Measurements from ENCODE around the gene SOAT2.
"Not testable (repeated sequence)": the region's sequence is repeated elsewhere in the genome, so short reads cannot be mapped to it uniquely, and the experiment has no call there.

Gene SOAT2

GRCh38 chr12:53099071-53099882 is 4.0 kb upstream of the SOAT2 start:
- H3K27ac ChIP-seq (ENCODE audit: low read length): peak overlapping the region; percentile 80
- H3K4me1 ChIP-seq (ENCODE audit: control insufficient read depth, insufficient read depth, low read length): peaks cover 36% of the 10 kb centered on the region
- H3K9me3 ChIP-seq (ENCODE audit: control insufficient read depth in 2 of 2, low read length in 2 of 2): no peaks in the 10 kb centered on the region
- H3K9ac ChIP-seq (ENCODE audit: low read length in 2 of 2): peak overlapping the region; percentile 58 to 62
- H3K36me3 ChIP-seq (ENCODE audit: control insufficient read depth in 2 of 2, insufficient read depth in 2 of 2, low read length in 2 of 2): peaks cover 0 to 5% of the 10 kb centered on the region in 2 donors
- no peaks in the 10 kb centered on the region for H3K27me3 ChIP-seq (ENCODE audit: control insufficient read depth in 1 of 2, insufficient read depth in 2 of 2, low read length in 2 of 2)
- H3K4me3 ChIP-seq (ENCODE audit: low read length in 2 of 2): peak overlapping the region; percentile 40 to 85

GRCh38 chr12:53100466-53101151 is 2.7 kb upstream of the SOAT2 start:
- H3K4me3 ChIP-seq (ENCODE audit: low read length in 2 of 2): peak overlapping the region in 1 of 2 donors; percentile 15
- H3K9me3 ChIP-seq (ENCODE audit: control insufficient read depth in 2 of 2, low read length in 2 of 2): no peaks in the 10 kb centered on the region
- H3K9ac ChIP-seq (ENCODE audit: low read length in 2 of 2): no peak overlapping the region
- no peak overlapping the region for H3K27ac ChIP-seq (ENCODE audit: low read length)
- no peaks in the 10 kb centered on the region for H3K27me3 ChIP-seq (ENCODE audit: control insufficient read depth in 1 of 2, insufficient read depth in 2 of 2, low read length in 2 of 2)
- H3K4me1 ChIP-seq (ENCODE audit: control insufficient read depth, insufficient read depth, low read length): peaks cover 35% of the 10 kb centered on the region
- peaks cover 0 to 5% of the 10 kb centered on the region in 2 donors for H3K36me3 ChIP-seq (ENCODE audit: control insufficient read depth in 2 of 2, insufficient read depth in 2 of 2, low read length in 2 of 2)

- no peak overlapping the region for H3K4me3 ChIP-seq (ENCODE audit: low read length in 2 of 2)
- no peaks in the 10 kb centered on the region for H3K27me3 ChIP-seq (ENCODE audit: control insufficient read depth in 1 of 2, insufficient read depth in 2 of 2, low read length in 2 of 2)
- peaks cover 0 to 5% of the 10 kb centered on the region in 2 donors for H3K36me3 ChIP-seq (ENCODE audit: control insufficient read depth in 2 of 2, insufficient read depth in 2 of 2, low read length in 2 of 2)
- peaks cover 32% of the 10 kb centered on the region for H3K4me1 ChIP-seq (ENCODE audit: control insufficient read depth, insufficient read depth, low read length)
- no peak overlapping the region for H3K9ac ChIP-seq (ENCODE audit: low read length in 2 of 2)
- H3K27ac ChIP-seq (ENCODE audit: low read length): no peak overlapping the region
- H3K9me3 ChIP-seq (ENCODE audit: control insufficient read depth in 2 of 2, low read length in 2 of 2): no peaks in the 10 kb centered on the region
These were observed 2.0 kb upstream of the SOAT2 start for GRCh38 chr12:53101266-53101665.

- Histone ChIP-seq H3K9ac (ENCODE audit: low read length in 2 of 2) (no peak overlapping the region), H3K4me3 (ENCODE audit: low read length in 2 of 2) (no peak overlapping the region), H3K36me3 (ENCODE audit: control insufficient read depth in 2 of 2, insufficient read depth in 2 of 2, low read length in 2 of 2) (peaks cover 0 to 5% of the 10 kb centered on the region in 2 donors), H3K27ac (ENCODE audit: low read length) (no peak overlapping the region), H3K9me3 (ENCODE audit: control insufficient read depth in 2 of 2, low read length in 2 of 2) (no peaks in the 10 kb centered on the region), H3K4me1 (ENCODE audit: control insufficient read depth, insufficient read depth, low read length) (peaks cover 27% of the 10 kb centered on the region), H3K27me3 (ENCODE audit: control insufficient read depth in 1 of 2, insufficient read depth in 2 of 2, low read length in 2 of 2) (no peaks in the 10 kb centered on the region)
These were observed 1.1 kb upstream of the SOAT2 start for GRCh38 chr12:53101931-53102781.

GRCh38 chr12:53103860-53104305 is 597 bp downstream of the SOAT2 start:
- no peak overlapping the region for H3K27ac ChIP-seq (ENCODE audit: low read length)

DNA sequence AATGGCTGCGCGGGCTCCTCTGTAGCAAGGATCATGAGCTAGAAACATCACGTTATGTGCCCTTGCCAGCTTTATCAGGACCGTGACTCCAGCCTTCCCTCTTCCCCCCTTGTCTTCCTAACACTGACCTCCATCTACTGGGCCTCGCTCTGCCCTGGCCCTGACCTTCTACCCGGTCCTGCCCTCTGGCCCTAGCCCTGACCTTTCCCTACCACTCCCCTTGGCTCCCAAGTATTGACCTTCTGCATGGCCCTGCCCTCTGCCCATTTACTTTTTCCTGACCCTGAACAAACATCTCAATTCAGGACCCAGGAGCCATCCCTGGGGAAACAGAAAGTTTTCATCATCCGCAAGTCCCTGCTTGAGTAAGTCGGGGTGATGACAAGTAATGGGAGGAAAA is 2.0 kb downstream of the SOAT2 start:
- Histone ChIP-seq H3K27me3 (ENCODE audit: control insufficient read depth in 1 of 2, insufficient read depth in 2 of 2, low read length in 2 of 2) (no peaks in the 10 kb centered on the region), H3K4me1 (ENCODE audit: control insufficient read depth, insufficient read depth, low read length) (peaks cover 4% of the 10 kb centered on the region), H3K36me3 (ENCODE audit: control insufficient read depth in 2 of 2, insufficient read depth in 2 of 2, low read length in 2 of 2) (peaks cover 0 to 5% of the 10 kb centered on the region in 2 donors), H3K27ac (ENCODE audit: low read length) (no peak overlapping the region), H3K4me3 (ENCODE audit: low read length in 2 of 2) (no peak overlapping the region), H3K9me3 (ENCODE audit: control insufficient read depth in 2 of 2, low read length in 2 of 2) (no peaks in the 10 kb centered on the region), H3K9ac (ENCODE audit: low read length in 2 of 2) (no peak overlapping the region)

More at GRCh38 chr12:53103860-53104305, 597 bp downstream of the SOAT2 start:
- peaks cover 0 to 5% of the 10 kb centered on the region in 2 donors for H3K36me3 ChIP-seq (ENCODE audit: control insufficient read depth in 2 of 2, insufficient read depth in 2 of 2, low read length in 2 of 2)
- no peaks in the 10 kb centered on the region for H3K27me3 ChIP-seq (ENCODE audit: control insufficient read depth in 1 of 2, insufficient read depth in 2 of 2, low read length in 2 of 2)
- H3K4me3 ChIP-seq (ENCODE audit: low read length in 2 of 2): no peak overlapping the region
- no peaks in the 10 kb centered on the region for H3K9me3 ChIP-seq (ENCODE audit: control insufficient read depth in 2 of 2, low read length in 2 of 2)
- H3K9ac ChIP-seq (ENCODE audit: low read length in 2 of 2): no peak overlapping the region
- peaks cover 9% of the 10 kb centered on the region for H3K4me1 ChIP-seq (ENCODE audit: control insufficient read depth, insufficient read depth, low read length)

GRCh38 chr12:53105712-53106439 is 2.6 kb downstream of the SOAT2 start:
- H3K9ac ChIP-seq (ENCODE audit: low read length in 2 of 2): no peak overlapping the region

GRCh38 chr12:53107122-53107521 is 3.8 kb downstream of the SOAT2 start:
- Histone ChIP-seq H3K27ac (ENCODE audit: low read length) (no peak overlapping the region), H3K9me3 (ENCODE audit: control insufficient read depth in 2 of 2, low read length in 2 of 2) (no peaks in the 10 kb centered on the region), H3K36me3 (ENCODE audit: control insufficient read depth in 2 of 2, insufficient read depth in 2 of 2, low read length in 2 of 2) (peaks cover 0 to 3% of the 10 kb centered on the region in 2 donors), H3K4me3 (ENCODE audit: low read length in 2 of 2) (no peak overlapping the region), H3K27me3 (ENCODE audit: control insufficient read depth in 1 of 2, insufficient read depth in 2 of 2, low read length in 2 of 2) (no peaks in the 10 kb centered on the region), H3K9ac (ENCODE audit: low read length in 2 of 2) (no peak overlapping the region), H3K4me1 (ENCODE audit: control insufficient read depth, insufficient read depth, low read length) (peaks cover 4% of the 10 kb centered on the region)

More at GRCh38 chr12:53105712-53106439, 2.6 kb downstream of the SOAT2 start:
- Histone ChIP-seq H3K4me1 (ENCODE audit: control insufficient read depth, insufficient read depth, low read length) (peaks cover 4% of the 10 kb centered on the region), H3K36me3 (ENCODE audit: control insufficient read depth in 2 of 2, insufficient read depth in 2 of 2, low read length in 2 of 2) (peaks cover 0 to 5% of the 10 kb centered on the region in 2 donors), H3K27ac (ENCODE audit: low read length) (no peak overlapping the region), H3K4me3 (ENCODE audit: low read length in 2 of 2) (no peak overlapping the region), H3K27me3 (ENCODE audit: control insufficient read depth in 1 of 2, insufficient read depth in 2 of 2, low read length in 2 of 2) (no peaks in the 10 kb centered on the region), H3K9me3 (ENCODE audit: control insufficient read depth in 2 of 2, low read length in 2 of 2) (no peaks in the 10 kb centered on the region)

- not testable (repeated sequence) for H3K9me3 ChIP-seq (ENCODE audit: control insufficient read depth in 2 of 2, low read length in 2 of 2); H3K9ac ChIP-seq (ENCODE audit: low read length in 2 of 2); H3K27me3 ChIP-seq (ENCODE audit: control insufficient read depth in 1 of 2, insufficient read depth in 2 of 2, low read length in 2 of 2); H3K27ac ChIP-seq (ENCODE audit: low read length); H3K4me3 ChIP-seq (ENCODE audit: low read length in 2 of 2); H3K36me3 ChIP-seq (ENCODE audit: control insufficient read depth in 2 of 2, insufficient read depth in 2 of 2, low read length in 2 of 2)
- H3K4me1 ChIP-seq (ENCODE audit: control insufficient read depth, insufficient read depth, low read length): peaks cover 10% of the 10 kb centered on the region
These were observed 9.1 kb downstream of the SOAT2 start for GRCh38 chr12:53112431-53112830.

All from stomach smooth muscle (tissue), 2 donors.